GM12873 (cell line): ENCODE results near the gene ENPP1.

Experiments
- CTCF ChIP-seq: IDR thresholded peaks from 2 replicates; pipeline ENCODE4 v1.5.1; 2012; ENCODE audit warnings: low read depth, mild to moderate bottlenecking, moderate library complexity, low read length, control low read depth; ENCODE audit not compliant: insufficient read depth; ENCODE audit errors: missing control alignments

Gene ENPP1

GRCh38 chr6:131910956-131911355 is 103.1 kb downstream of the ENPP1 start:
- TF ChIP-seq CTCF: no peak

GRCh38 chr6:131911951-131912350 is 104.1 kb downstream of the ENPP1 start:
- TF ChIP-seq CTCF: no peak

GRCh38 chr6:131914234-131914633 is 106.4 kb downstream of the ENPP1 start:
- no peak for TF ChIP-seq CTCF

- peak; percentile 81 for TF ChIP-seq CTCF
Observed at GRCh38 chr6:131914967-131915751, 107.3 kb downstream of the ENPP1 start.

- no peak for TF ChIP-seq CTCF
Observed at GRCh38 chr6:131916847-131917246, 109.0 kb downstream of the ENPP1 start.

- TF ChIP-seq CTCF: no peak
Observed at GRCh38 chr6:131917318-131917717, 109.5 kb downstream of the ENPP1 start.

GRCh38 chr6:131917763-131918649 is 110.2 kb downstream of the ENPP1 start:
- TF ChIP-seq CTCF: no peak
